K562 (cell line): ENCODE measurements around the gene RRBP1. TPM values are rescaled to one million over a fixed set of nuclear protein-coding genes. Genes with fewer than 3 reads are reported as not detected.

Experiments used
- ATAC-seq: fragments of 200-7000 bp; cut with Tn5 transposase; 3 replicates; pipeline ENCODE4 v1.9.1; 2020; ENCODE audit warnings: moderate library complexity
- BruUV-seq: library from RNA; stranded (reverse); fragments of 400-500 nt; replicated peaks from 2 replicates; lab custom pipeline; 2021; lab: Mats Ljungman, UMichigan
- CTCF ChIA-PET: fragments of 300-600 bp; formaldehyde crosslinking; extraction: SDS; loops from one replicate; lab custom pipeline; 2021; ENCODE audit warnings: low intra/inter-chr PET ratio; lab: Yijun Ruan, JAX
- POLR2A ChIA-PET: fragments of 300-600, 350-650 bp; sonication (Branson Sonifier 250); formaldehyde crosslinking; extraction: SDS; loops from one replicate; lab custom pipeline; 2021; ENCODE audit warnings: antibody characterized with exemption, inconsistent platforms; lab: Yijun Ruan, JAX
- DNase-seq, 4 experiments: peaks; one replicate each; pipeline versions ENCODE4 v3.0.0 to v3.0.0-alpha.2; 2011 to 2018; ENCODE audit warnings: low spot score in 3 of 4, mixed read lengths in 3 of 4; ENCODE audit errors: extremely low read depth in 1 of 4
- FAIRE-seq: peaks from 2 replicates; lab custom pipeline; 2011; peaks lifted over from hg19 to GRCh38; lab: Jason Lieb, UNC
- H2AFZ ChIP-seq: 2 replicates; pipeline ENCODE4 v1.6.0; 2011; ENCODE audit warnings: low read depth, low read length, control low read depth, inconsistent platforms
- H3K27ac ChIP-seq: fragments of 200-600 bp; 3 replicates; pipeline ENCODE4 v1.8.0; 2011; ENCODE audit warnings: low read depth, mild to moderate bottlenecking, control low read depth, inconsistent platforms, low read length, moderate library complexity, mixed read lengths; ENCODE audit errors: extremely low read depth
- H3K27me3 ChIP-seq, 2 experiments: fragments of 300-600 bp in 1 of 2; 2 replicates in 1 of 2; 3 replicates in 1 of 2; pipeline versions ENCODE4 v1.6.0 to v1.8.0; 2011; ENCODE audit warnings: inconsistent platforms in 2 of 2, low read length in 2 of 2, mild to moderate bottlenecking in 1 of 2, mixed read lengths in 1 of 2, moderate library complexity in 1 of 2; ENCODE audit not compliant: control insufficient read depth in 2 of 2, insufficient read depth in 2 of 2
- H3K36me3 ChIP-seq: fragments of 300-600 bp; 3 replicates; pipeline ENCODE4 v1.8.0; 2011; ENCODE audit warnings: mild to moderate bottlenecking, low read length, inconsistent platforms; ENCODE audit not compliant: control insufficient read depth, insufficient read depth
- H3K4me1 ChIP-seq, 2 experiments: fragments of 200-600 bp in 1 of 2; replicated peaks in 1 of 2; 2 replicates in 1 of 2; 3 replicates in 1 of 2; pipeline versions ENCODE4 v1.5.1 to v1.8.0; 2011; ENCODE audit warnings: inconsistent platforms in 2 of 2, low read length in 2 of 2, mild to moderate bottlenecking in 1 of 2, mixed read lengths in 1 of 2, moderate library complexity in 1 of 2; ENCODE audit not compliant: control insufficient read depth in 2 of 2, insufficient read depth in 2 of 2
- H3K4me2 ChIP-seq: 2 replicates; pipeline ENCODE4 v1.6.1; 2011; ENCODE audit warnings: low read length, control low read depth, inconsistent platforms, mixed read lengths; ENCODE audit not compliant: insufficient read depth
- H3K4me3 ChIP-seq: fragments of 200-600 bp; sonication (generic), shearing (Covaris generic); 2 replicates; pipeline ENCODE4 v1.5.1; 2016; ENCODE audit warnings: control low read depth, inconsistent platforms
- H3K79me2 ChIP-seq: fragments of 200-600 bp; 3 replicates; pipeline ENCODE4 v1.8.0; 2011; ENCODE audit warnings: low read length, inconsistent platforms; ENCODE audit not compliant: control insufficient read depth, insufficient read depth
- H3K9ac ChIP-seq, 2 experiments: 2 replicates each; pipeline versions ENCODE4 v1.6.0 to v1.6.1; 2011; ENCODE audit warnings: low read depth in 2 of 2, low read length in 2 of 2, control low read depth in 1 of 2, inconsistent platforms in 1 of 2, mild to moderate bottlenecking in 1 of 2, mixed read lengths in 1 of 2; ENCODE audit not compliant: insufficient read depth in 1 of 2
- H3K9me1 ChIP-seq: one replicate; pipeline ENCODE4 v1.6.0; 2011; ENCODE audit warnings: inconsistent platforms, mild to moderate bottlenecking, low read length, moderate library complexity; ENCODE audit not compliant: control insufficient read depth, insufficient read depth
- H3K9me3 ChIP-seq: replicated peaks from 2 replicates; pipeline ENCODE4 v1.5.1; 2011; ENCODE audit warnings: low read depth, low read length, inconsistent platforms; ENCODE audit not compliant: control insufficient read depth, insufficient read depth
- H4K20me1 ChIP-seq: replicated peaks from 2 replicates; pipeline ENCODE4 v1.6.1; 2011; ENCODE audit warnings: low read length, inconsistent platforms, mixed read lengths; ENCODE audit not compliant: control insufficient read depth, insufficient read depth
- PHB2 ChIP-seq: fragments of 450-650 bp; IDR thresholded peaks from 2 replicates; pipeline ENCODE4 v1.6.1; 2017; ENCODE audit warnings: low read depth
- RFX1 ChIP-seq: fragments of 450-650 bp; IDR thresholded peaks from 2 replicates; pipeline ENCODE4 v1.6.1; 2016; ENCODE audit warnings: mild to moderate bottlenecking, moderate library complexity
- YBX1 ChIP-seq: fragments of 450-650 bp; IDR thresholded peaks from 2 replicates; pipeline ENCODE4 v1.7.1; 2016; ENCODE audit warnings: mild to moderate bottlenecking
- ZNF41 ChIP-seq: fragments of 250-450 bp; sonication (Bioruptor Pico); conservative IDR thresholded peaks from 2 replicates; pipeline ENCODE4 v1.4.0; 2020; ENCODE audit warnings: mild to moderate bottlenecking
- ZNF695 ChIP-seq: fragments of 450-650 bp; formaldehyde crosslinking; IDR thresholded peaks from 2 replicates; pipeline ENCODE4 v1.4.0; 2020; ENCODE audit warnings: mild to moderate bottlenecking, moderate library complexity
- WGBS: fragments of 100-300 bp; shearing (Covaris generic); methylation state at CpG from one replicate; pipeline ENCODE4 v1.1.6; 2016; ENCODE audit warnings: low coverage, mixed read lengths; ENCODE audit not compliant: insufficient coverage; ENCODE audit errors: missing lambda C conversion rate; 5-methylcytosine and 5-hydroxymethylcytosine counted together
- in situ Hi-C: fragments of 300-500 bp; cut with MboI; formaldehyde crosslinking; loops from 4 replicates; pipeline ENCODE4 v1.15.0; 2018; ENCODE audit warnings: inconsistent platforms, mixed read lengths
- intact Hi-C: fragments of 100-400 bp; cut with micrococcal nuclease; formaldehyde crosslinking; loops from 2 replicates; pipeline ENCODE4 v1.14.2; 2022
- polyA plus RNA-seq, 8 experiments: library from polyadenylated mRNA; depleted of rRNA in 4 of 8; stranded (reverse) in 5 of 8; unstranded in 3 of 8; fragments of >200 nt; fragmentation: Nextera tagmentation in 2 of 8; fragmentation: Illumina TruSeq in 1 of 8; extraction: Ambion mirVana in 2 of 8; extraction: Trizol in 1 of 8; gene quantifications; 2 replicates each; pipeline versions ENCODE4 v1.2.1 to v1.2.3, GENCODE V29; 2011 to 2014; ENCODE audit warnings: inconsistent platforms in 1 of 8, missing spikeins in 1 of 8
- total RNA-seq, 7 experiments: library from RNA; depleted of rRNA in 6 of 7; stranded (reverse); fragments of >200 nt in 6 of 7; fragmentation: Illumina TruSeq in 2 of 7; extraction: Trizol in 2 of 7; gene quantifications; 2 replicates each; pipeline versions ENCODE4 v1.2.1 to v1.2.3, GENCODE V29; 2011 to 2021; ENCODE audit warnings: low replicate concordance in 1 of 7

Gene RRBP1
- total and polyA plus RNA-seq, 9 of the 15 experiments (the other 6 are each of a cell fraction or from before 2014, with no cell fraction given), result 0.84 to 32.0 (median 17.6) TPM

- Histone ChIP-seq H3K9ac (no peak overlapping the region; a peak in 1 of 4 replicates), H3K27me3 (no peaks in the 10 kb centered on the region), H3K4me3 (no peak overlapping the region), H3K9me3 (no peaks in the 10 kb centered on the region), H3K9me1 (peaks cover 4% of the 10 kb centered on the region), H3K4me1 (peaks cover 0 to 11% of the 10 kb centered on the region in 2 experiments; a peak in 2 of 5 replicates), H2AFZ (no peak overlapping the region), H3K79me2 (no peaks in the 10 kb centered on the region; the same call in 2 of the 3 replicates), H3K4me2 (no peak overlapping the region), H3K27ac (no peak overlapping the region), H4K20me1 (peaks cover 6% of the 10 kb centered on the region), H3K36me3 (peaks cover 15% of the 10 kb centered on the region; the same call in 1 of the 3 replicates)
- CTCF ChIA-PET, result no interaction called here
- POLR2A ChIA-PET, result no interaction called here
- intact Hi-C loops, result no loop called here
- TF ChIP-seq ZNF695 (CRISPR knock-in tag) (no peak), YBX1 (no peak), PHB2 (no peak), ZNF41 (CRISPR knock-in tag) (no peak), RFX1 (peak; percentile 54)
- DNase-seq (no peak), ATAC-seq (no peak), FAIRE-seq (no peak)
- in situ Hi-C loops, result no loop called here
- BruUV-seq, result no TSS peak
- 84% methylated on average over 10 of the region's 10 CpGs for WGBS
Measured at GRCh38 chr20:17643531-17644188, 38.4 kb downstream of the RRBP1 start.
